Ishikawa (cell line): ENCODE data around the gene EXOG.

Experiments
- CEBPB ChIP-seq: IDR thresholded peaks from 2 replicates; pipeline ENCODE4 v1.6.1; 2012
- EP300 ChIP-seq: IDR thresholded peaks from 2 replicates; pipeline ENCODE4 v1.6.1; 2012; ENCODE audit warnings: borderline replicate concordance
- FOXM1 ChIP-seq: IDR thresholded peaks from 2 replicates; pipeline ENCODE4 v1.6.1; 2012; ENCODE audit warnings: low read depth, borderline replicate concordance
- MAX ChIP-seq: IDR thresholded peaks from 2 replicates; pipeline ENCODE4 v1.6.1; 2012
- NFIC ChIP-seq: IDR thresholded peaks from 2 replicates; pipeline ENCODE4 v1.6.1; 2012
- RAD21 ChIP-seq: IDR thresholded peaks from 2 replicates; pipeline ENCODE4 v1.6.1; 2012; ENCODE audit warnings: low read depth
- REST ChIP-seq: IDR thresholded peaks from 2 replicates; pipeline ENCODE4 v1.6.1; 2012; ENCODE audit warnings: low read depth, mild to moderate bottlenecking
- TAF1 ChIP-seq: IDR thresholded peaks from 2 replicates; pipeline ENCODE4 v1.6.1; 2012; ENCODE audit warnings: low read depth, mild to moderate bottlenecking
- TCF12 ChIP-seq: IDR thresholded peaks from 2 replicates; pipeline ENCODE4 v1.6.1; 2012; ENCODE audit warnings: low read depth
- TEAD4 ChIP-seq: IDR thresholded peaks from 2 replicates; pipeline ENCODE4 v1.6.1; 2012
- YY1 ChIP-seq: IDR thresholded peaks from 2 replicates; pipeline ENCODE4 v1.6.1; 2012; ENCODE audit warnings: low read depth
- ZBTB7A ChIP-seq: IDR thresholded peaks from 2 replicates; pipeline ENCODE4 v1.6.1; 2012; ENCODE audit warnings: low read depth

GRCh38 chr3:38549957-38550840 lies 54.1 kb downstream of the EXOG start:
- TF ChIP-seq FOXM1 (no peak), EP300 (no peak), REST (no peak), CEBPB (no peak), RAD21 (no peak), YY1 (no peak), TEAD4 (no peak), NFIC (no peak), TAF1 (no peak), MAX (no peak), ZBTB7A (no peak), TCF12 (no peak)
